HG03039 (cell line): Measurements from ENCODE around the gene SMG7.

Source experiments
- ATAC-seq: cut with Tn5 transposase; IDR thresholded peaks from one replicate; pipeline ENCODE4 v1.9.1; 2021; ENCODE audit warnings: mild to moderate bottlenecking, moderate library complexity; ENCODE audit not compliant: unreplicated experiment

Gene SMG7

GRCh38 chr1:183559061-183559460, 86.8 kb downstream of the SMG7 start:
- no peak for ATAC-seq

GRCh38 chr1:183562701-183563100, 90.4 kb downstream of the SMG7 start:
- ATAC-seq: no peak

GRCh38 chr1:183565261-183565660, 93.0 kb downstream of the SMG7 start:
- no peak for ATAC-seq

GRCh38 chr1:183566026-183566425, 93.7 kb downstream of the SMG7 start:
- no peak for ATAC-seq

GRCh38 chr1:183567584-183567983, 95.3 kb downstream of the SMG7 start:
- no peak for ATAC-seq

GRCh38 chr1:183568176-183569021, 96.1 kb downstream of the SMG7 start:
- ATAC-seq: no peak

GRCh38 chr1:183569141-183569540, 96.8 kb downstream of the SMG7 start:
- no peak for ATAC-seq

- no peak for ATAC-seq
These were observed 97.5 kb downstream of the SMG7 start for GRCh38 chr1:183569801-183570200.

- no peak for ATAC-seq
These were observed 98.2 kb downstream of the SMG7 start for GRCh38 chr1:183570451-183570850.

GRCh38 chr1:183571678-183572268, 99.5 kb downstream of the SMG7 start:
- ATAC-seq: no peak

GRCh38 chr1:183572721-183573120, 100.4 kb downstream of the SMG7 start:
- ATAC-seq: no peak

- ATAC-seq: no peak
These were observed 103.3 kb downstream of the SMG7 start for GRCh38 chr1:183575606-183576005.

- no peak for ATAC-seq
These were observed 104.2 kb downstream of the SMG7 start for GRCh38 chr1:183576537-183576936.

GRCh38 chr1:183577897-183578465, 105.7 kb downstream of the SMG7 start:
- no peak for ATAC-seq

- ATAC-seq: no peak
These were observed 106.6 kb downstream of the SMG7 start for GRCh38 chr1:183578856-183579255.

- ATAC-seq: no peak
These were observed 108.0 kb downstream of the SMG7 start for GRCh38 chr1:183580281-183580682.

GRCh38 chr1:183582021-183582713, 109.9 kb downstream of the SMG7 start:
- ATAC-seq: no peak

- no peak for ATAC-seq
These were observed 111.2 kb downstream of the SMG7 start for GRCh38 chr1:183583466-183583865.

- ATAC-seq: no peak
These were observed 111.8 kb downstream of the SMG7 start for GRCh38 chr1:183584147-183584546.

GRCh38 chr1:183585038-183585437, 112.7 kb downstream of the SMG7 start:
- ATAC-seq: no peak

- no peak for ATAC-seq
These were observed 114.2 kb downstream of the SMG7 start for GRCh38 chr1:183586455-183586854.

- no peak for ATAC-seq
These were observed 114.6 kb downstream of the SMG7 start for GRCh38 chr1:183586926-183587325.
